Measurements from ENCODE around the gene THYN1. TPM values are rescaled to one million over a fixed set of nuclear protein-coding genes. Genes with fewer than 3 reads are reported as not detected.
A peak's percentile ranks its signal among the peaks of the same experiment; 100 is the strongest.

The THYN1 gene
- total RNA-seq, 4 donors from 2014 or later = 12.7 to 27.8 (median 17.2) TPM

DNA sequence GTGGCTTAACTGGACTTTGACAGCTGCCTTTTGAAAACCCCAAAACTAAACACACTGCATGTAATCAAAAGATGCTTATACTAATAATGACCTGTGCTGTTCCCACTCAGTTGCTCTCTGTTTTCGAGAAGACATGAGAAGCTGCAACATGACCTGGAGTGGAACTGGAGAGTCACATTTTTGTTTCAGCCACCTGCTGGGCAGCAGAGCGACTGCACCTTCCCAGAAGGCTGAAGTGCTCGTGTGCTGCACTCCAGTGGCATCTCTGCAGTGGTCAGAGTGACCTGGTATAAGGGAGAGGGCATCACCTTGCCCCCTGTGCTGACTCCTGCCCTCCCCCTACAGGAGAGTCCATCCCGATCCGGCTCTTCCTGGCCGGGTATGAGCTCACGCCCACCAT lies 8.6 kb downstream of the THYN1 start:
- ATAC-seq = peak in 1 of 2 donors; percentile 51
- in situ Hi-C loops (cut with MboI; ENCODE audit: low sequenced_read_pairs in 4 of 4) = no loop called here

GRCh38 chr11:134243913-134244312 lies 9.2 kb downstream of the THYN1 start:
- in situ Hi-C loops (cut with MboI; ENCODE audit: low sequenced_read_pairs in 4 of 4) (no loop called here), intact Hi-C loops (cut with DNase I; ENCODE audit: low total_unique reads) (no loop called here)
- DNase-seq (no peak), ATAC-seq (no peak)
- Histone ChIP-seq H3K4me1 (no peaks in the 10 kb centered on the region), H3K27ac (no peak overlapping the region), H3K36me3 (peaks cover 0 to 99% of the 10 kb centered on the region in 2 donors), H3K9me3 (no peaks in the 10 kb centered on the region), H3K4me3 (no peak overlapping the region), H3K27me3 (no peaks in the 10 kb centered on the region)
- TF ChIP-seq CTCF (IDR thresholded peaks at IDR 0.05 in 4 of 5, conservative IDR thresholded peaks at IDR 0.05 in 1 of 5) = no peak
- TF ChIP-seq POLR2A (IDR thresholded peaks at IDR 0.05) = no peak

More for the DNA sequence above, 8.6 kb downstream of the THYN1 start:
- Histone ChIP-seq H3K9me3 (no peaks in the 10 kb centered on the region), H3K4me1 (no peaks in the 10 kb centered on the region), H3K27me3 (no peaks in the 10 kb centered on the region), H3K36me3 (peaks cover 0 to 99% of the 10 kb centered on the region in 2 donors), H3K27ac (no peak overlapping the region), H3K4me3 (no peak overlapping the region)
- TF ChIP-seq POLR2A (IDR thresholded peaks at IDR 0.05) = no peak
- no peak for TF ChIP-seq CTCF (IDR thresholded peaks at IDR 0.05 in 4 of 5, conservative IDR thresholded peaks at IDR 0.05 in 1 of 5)
- no peak for DNase-seq
- intact Hi-C loops (cut with DNase I; ENCODE audit: low total_unique reads) = no loop called here

DNA sequence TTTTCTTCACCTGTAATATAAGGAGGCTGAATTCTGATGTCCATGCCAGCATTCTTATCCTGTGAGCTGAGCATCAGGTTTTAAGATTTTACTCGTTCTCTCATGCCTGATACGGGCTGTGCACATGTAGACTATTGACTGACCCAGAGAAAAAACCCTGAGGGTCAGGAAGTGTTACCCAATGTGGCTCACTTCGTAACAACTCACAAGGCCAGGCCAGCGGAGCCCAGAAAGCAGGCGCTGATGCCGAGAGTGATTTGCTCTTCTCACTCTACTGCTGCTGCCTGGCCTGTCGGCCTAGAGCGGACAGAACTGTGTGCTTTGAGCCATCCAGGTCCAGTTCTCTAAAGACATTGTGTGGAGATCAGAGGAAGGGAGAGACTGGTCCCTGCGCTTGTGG lies 10.8 kb downstream of the THYN1 start:
- no peaks in the 10 kb centered on the region for H3K27me3 ChIP-seq
- TF ChIP-seq POLR2A (IDR thresholded peaks at IDR 0.05) (no peak), CTCF (IDR thresholded peaks at IDR 0.05 in 4 of 5, conservative IDR thresholded peaks at IDR 0.05 in 1 of 5) (no peak)
- in situ Hi-C loops (cut with MboI; ENCODE audit: low sequenced_read_pairs in 4 of 4) (no loop called here), intact Hi-C loops (cut with DNase I; ENCODE audit: low total_unique reads) (no loop called here)
- no peaks in the 10 kb centered on the region for H3K9me3 ChIP-seq
- no peak for DNase-seq
- H3K4me1 ChIP-seq = no peaks in the 10 kb centered on the region
- peaks cover 0 to 85% of the 10 kb centered on the region in 2 donors for H3K36me3 ChIP-seq
- no peak overlapping the region for H3K27ac ChIP-seq
- H3K4me3 ChIP-seq = no peak overlapping the region
- ATAC-seq = no peak

- H3K27ac ChIP-seq = no peak overlapping the region
- H3K4me1 ChIP-seq = no peaks in the 10 kb centered on the region
- H3K27me3 ChIP-seq = no peaks in the 10 kb centered on the region
- peaks cover 0 to 77% of the 10 kb centered on the region in 2 donors for H3K36me3 ChIP-seq
- no peak for TF ChIP-seq POLR2A (IDR thresholded peaks at IDR 0.05)
- no peak for TF ChIP-seq CTCF (IDR thresholded peaks at IDR 0.05 in 4 of 5, conservative IDR thresholded peaks at IDR 0.05 in 1 of 5)
- in situ Hi-C loops (cut with MboI; ENCODE audit: low sequenced_read_pairs in 4 of 4) = no loop called here
- ATAC-seq = no peak
- intact Hi-C loops (cut with DNase I; ENCODE audit: low total_unique reads) = no loop called here
- no peaks in the 10 kb centered on the region for H3K9me3 ChIP-seq
- no peak for DNase-seq
- H3K4me3 ChIP-seq = no peak overlapping the region
Observed at GRCh38 chr11:134240592-134240991, 12.6 kb downstream of the THYN1 start.

- H3K27ac ChIP-seq = no peak overlapping the region
- in situ Hi-C loops (cut with MboI; ENCODE audit: low sequenced_read_pairs in 4 of 4) (no loop called here), intact Hi-C loops (cut with DNase I; ENCODE audit: low total_unique reads) (no loop called here)
- H3K4me3 ChIP-seq = no peak overlapping the region
- ATAC-seq = no peak
- no peaks in the 10 kb centered on the region for H3K4me1 ChIP-seq
- H3K36me3 ChIP-seq = peaks cover 0 to 64% of the 10 kb centered on the region in 2 donors
- no peak for DNase-seq
- no peak for TF ChIP-seq POLR2A (IDR thresholded peaks at IDR 0.05)
- no peak for TF ChIP-seq CTCF (IDR thresholded peaks at IDR 0.05 in 4 of 5, conservative IDR thresholded peaks at IDR 0.05 in 1 of 5)
- no peaks in the 10 kb centered on the region for H3K9me3 ChIP-seq
- no peaks in the 10 kb centered on the region for H3K27me3 ChIP-seq
Observed at GRCh38 chr11:134238956-134239355, 14.2 kb downstream of the THYN1 start.

Data from gastrocnemius medialis (tissue), 4 donors.